GM19193 (cell line): Measurements from ENCODE around the gene COMT.

Experiments
- POLR2A ChIP-seq: IDR thresholded peaks from 4 replicates; pipeline ENCODE4 v1.6.1; 2011; ENCODE audit not compliant: insufficient read depth, insufficient read length; ENCODE audit errors: extremely low read depth

The COMT gene

GRCh38 chr22:20017622-20017958, 76.0 kb downstream of the COMT start:
- TF ChIP-seq POLR2A: no peak

- no peak for TF ChIP-seq POLR2A
Observed at GRCh38 chr22:20018001-20018400, 76.4 kb downstream of the COMT start.
